Measurements from ENCODE around the gene NPW.

DNA sequence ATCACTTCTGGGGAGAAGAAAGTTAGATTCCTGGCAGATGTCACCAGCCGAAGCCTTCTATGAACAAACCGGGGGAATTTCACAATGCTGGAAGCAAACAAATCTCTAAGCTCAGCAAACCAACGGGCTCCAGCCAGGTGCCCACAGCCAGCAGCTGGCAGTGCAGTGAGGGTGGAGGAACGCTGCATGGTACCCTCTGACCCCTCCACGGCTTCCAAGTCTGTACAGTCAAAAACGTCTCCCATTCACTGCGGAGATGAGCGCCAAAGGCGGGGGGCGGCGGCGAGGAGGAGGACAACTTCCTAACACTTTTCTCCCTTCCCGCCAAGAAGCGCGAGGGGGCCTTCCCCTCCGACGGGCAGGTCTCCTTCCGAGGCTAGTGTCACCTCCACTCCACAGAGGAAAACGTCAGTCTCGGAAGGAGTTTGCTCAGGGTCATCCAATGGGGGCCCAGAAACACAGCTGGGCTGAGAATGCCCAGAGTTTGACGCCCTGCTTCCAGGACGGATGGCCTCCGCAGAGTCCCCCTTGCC is 10.9 kb upstream of the NPW start:
- TF ChIP-seq ISL1 (CRISPR knock-in tag; IDR thresholded peaks at IDR 0.05) (no peak), BACH2 (CRISPR knock-in tag; IDR thresholded peaks at IDR 0.05; ENCODE audit: borderline replicate concordance) (no peak), OSR1 (CRISPR knock-in tag; IDR thresholded peaks at IDR 0.05) (no peak), ARNTL (CRISPR knock-in tag; IDR thresholded peaks at IDR 0.05; ENCODE audit: borderline replicate concordance, low read depth) (no peak), ZNF70 (CRISPR knock-in tag; IDR thresholded peaks at IDR 0.05) (no peak), SNAI2 (CRISPR knock-in tag; IDR thresholded peaks at IDR 0.05) (no peak)
- TF ChIP-seq, protein P1, sequence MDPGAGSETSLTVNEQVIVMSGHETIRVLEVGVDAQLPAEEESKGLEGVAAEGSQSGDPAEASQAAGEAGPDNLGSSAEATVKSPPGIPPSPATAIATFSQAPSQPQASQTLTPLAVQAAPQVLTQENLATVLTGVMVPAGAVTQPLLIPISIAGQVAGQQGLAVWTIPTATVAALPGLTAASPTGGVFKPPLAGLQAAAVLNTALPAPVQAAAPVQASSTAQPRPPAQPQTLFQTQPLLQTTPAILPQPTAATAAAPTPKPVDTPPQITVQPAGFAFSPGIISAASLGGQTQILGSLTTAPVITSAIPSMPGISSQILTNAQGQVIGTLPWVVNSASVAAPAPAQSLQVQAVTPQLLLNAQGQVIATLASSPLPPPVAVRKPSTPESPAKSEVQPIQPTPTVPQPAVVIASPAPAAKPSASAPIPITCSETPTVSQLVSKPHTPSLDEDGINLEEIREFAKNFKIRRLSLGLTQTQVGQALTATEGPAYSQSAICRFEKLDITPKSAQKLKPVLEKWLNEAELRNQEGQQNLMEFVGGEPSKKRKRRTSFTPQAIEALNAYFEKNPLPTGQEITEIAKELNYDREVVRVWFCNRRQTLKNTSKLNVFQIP (CRISPR knock-in tag; IDR thresholded peaks at IDR 0.05; ENCODE audit: borderline replicate concordance, low read depth) = no peak
- TF ChIP-seq, protein P2, sequence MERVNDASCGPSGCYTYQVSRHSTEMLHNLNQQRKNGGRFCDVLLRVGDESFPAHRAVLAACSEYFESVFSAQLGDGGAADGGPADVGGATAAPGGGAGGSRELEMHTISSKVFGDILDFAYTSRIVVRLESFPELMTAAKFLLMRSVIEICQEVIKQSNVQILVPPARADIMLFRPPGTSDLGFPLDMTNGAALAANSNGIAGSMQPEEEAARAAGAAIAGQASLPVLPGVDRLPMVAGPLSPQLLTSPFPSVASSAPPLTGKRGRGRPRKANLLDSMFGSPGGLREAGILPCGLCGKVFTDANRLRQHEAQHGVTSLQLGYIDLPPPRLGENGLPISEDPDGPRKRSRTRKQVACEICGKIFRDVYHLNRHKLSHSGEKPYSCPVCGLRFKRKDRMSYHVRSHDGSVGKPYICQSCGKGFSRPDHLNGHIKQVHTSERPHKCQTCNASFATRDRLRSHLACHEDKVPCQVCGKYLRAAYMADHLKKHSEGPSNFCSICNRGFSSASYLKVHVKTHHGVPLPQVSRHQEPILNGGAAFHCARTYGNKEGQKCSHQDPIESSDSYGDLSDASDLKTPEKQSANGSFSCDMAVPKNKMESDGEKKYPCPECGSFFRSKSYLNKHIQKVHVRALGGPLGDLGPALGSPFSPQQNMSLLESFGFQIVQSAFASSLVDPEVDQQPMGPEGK (CRISPR knock-in tag; IDR thresholded peaks at IDR 0.05; ENCODE audit: borderline replicate concordance) = no peak
